DND-41 (cell line): ENCODE results near the gene HMX2.
"Not testable (repeated sequence)": the region's sequence is repeated elsewhere in the genome, so short reads cannot be mapped to it uniquely, and the experiment has no call there.

ENCODE experiments used
- ATAC-seq: fragments of 200-7000 bp; cut with Tn5 transposase; 3 replicates; pipeline ENCODE4 v1.9.1; 2021; ENCODE audit warnings: low read depth; ENCODE audit not compliant: insufficient read depth
- DNase-seq: peaks from one replicate; pipeline ENCODE4 v3.0.0-alpha.2; 2020
- H2AFZ ChIP-seq: 2 replicates; pipeline ENCODE4 v1.6.0; 2012; ENCODE audit warnings: low read depth, low read length
- H3K27ac ChIP-seq: 2 replicates; pipeline ENCODE4 v1.5.1; 2012; ENCODE audit warnings: low read length, inconsistent platforms
- H3K27me3 ChIP-seq: fragments of 200-600 bp; sonication (generic); 2 replicates; pipeline ENCODE4 v1.6.0; 2012; ENCODE audit warnings: low read length, mild to moderate bottlenecking, inconsistent platforms; ENCODE audit not compliant: insufficient read depth, poor library complexity
- H3K36me3 ChIP-seq: 2 replicates; pipeline ENCODE4 v1.5.1; 2012; ENCODE audit warnings: low read length, inconsistent platforms; ENCODE audit not compliant: insufficient read depth
- H3K4me1 ChIP-seq: 2 replicates; pipeline ENCODE4 v1.5.1; 2012; ENCODE audit warnings: mild to moderate bottlenecking, low read length; ENCODE audit not compliant: insufficient read depth
- H3K4me2 ChIP-seq: 2 replicates; pipeline ENCODE4 v1.6.0; 2012; ENCODE audit warnings: mild to moderate bottlenecking, moderate library complexity, low read length, inconsistent platforms; ENCODE audit not compliant: insufficient read depth
- H3K4me3 ChIP-seq, 2 experiments: fragments of 200-600 bp in 1 of 2; shearing (Covaris generic) in 1 of 2; 2 replicates each; pipeline ENCODE4 v1.5.1; 2012 to 2016; ENCODE audit warnings: inconsistent platforms in 2 of 2, low read length in 2 of 2, mild to moderate bottlenecking in 2 of 2, low read depth in 1 of 2, moderate library complexity in 1 of 2
- H3K79me2 ChIP-seq: 2 replicates; pipeline ENCODE4 v1.6.0; 2012; ENCODE audit warnings: low read length, inconsistent platforms; ENCODE audit not compliant: insufficient read depth
- H3K9ac ChIP-seq: 2 replicates; pipeline ENCODE4 v1.6.0; 2012; ENCODE audit warnings: low read depth, mild to moderate bottlenecking, inconsistent platforms, low read length, moderate library complexity
- H3K9me3 ChIP-seq: 2 replicates; pipeline ENCODE4 v1.5.1; 2012; ENCODE audit warnings: low read length, moderate library complexity, mild to moderate bottlenecking, inconsistent platforms; ENCODE audit not compliant: insufficient read depth, severe bottlenecking
- H4K20me1 ChIP-seq: 2 replicates; pipeline ENCODE4 v1.6.0; 2012; ENCODE audit warnings: low read length; ENCODE audit not compliant: insufficient read depth
- CTCF ChIP-seq: IDR thresholded peaks from 2 replicates; pipeline ENCODE4 v1.5.1; 2012; ENCODE audit warnings: borderline replicate concordance, low read length, moderate library complexity, mild to moderate bottlenecking; ENCODE audit not compliant: poor library complexity, severe bottlenecking; ENCODE audit errors: extremely low read depth
- EZH2 ChIP-seq: IDR thresholded peaks from 3 replicates; pipeline ENCODE4 v1.6.1; 2012; ENCODE audit warnings: borderline replicate concordance, low read depth, mild to moderate bottlenecking, moderate library complexity, low read length, inconsistent platforms; ENCODE audit not compliant: severe bottlenecking

The HMX2 gene

GRCh38 chr10:123170961-123171360, 23.0 kb downstream of the HMX2 start:
- Histone ChIP-seq H3K27me3 (no peaks in the 10 kb centered on the region), H3K36me3 (peaks cover 69% of the 10 kb centered on the region), H3K9ac (no peak overlapping the region), H3K9me3 (no peaks in the 10 kb centered on the region), H2AFZ (no peak overlapping the region), H3K4me3 (no peak overlapping the region), H3K79me2 (peaks cover 29% of the 10 kb centered on the region), H3K4me2 (no peak overlapping the region), H3K27ac (no peak overlapping the region), H4K20me1 (peaks cover 16% of the 10 kb centered on the region; the same call in 1 of the 2 replicates), H3K4me1 (no peaks in the 10 kb centered on the region)
- DNase-seq (no peak), ATAC-seq (no peak)
- no peak for TF ChIP-seq CTCF
- no peak for TF ChIP-seq EZH2

GRCh38 chr10:123171616-123172015, 23.7 kb downstream of the HMX2 start:
- H3K4me2 ChIP-seq, H3K27ac ChIP-seq, ATAC-seq, H3K9ac ChIP-seq, H3K4me1 ChIP-seq, DNase-seq, H2AFZ ChIP-seq, H3K4me3 ChIP-seq, H3K27me3 ChIP-seq, H3K9me3 ChIP-seq: not testable (repeated sequence)
- Histone ChIP-seq H4K20me1 (peaks cover 12% of the 10 kb centered on the region; the same call in 1 of the 2 replicates), H3K79me2 (peaks cover 23% of the 10 kb centered on the region), H3K36me3 (peaks cover 69% of the 10 kb centered on the region)

- ATAC-seq (no peak), DNase-seq (no peak)
- no peaks in the 10 kb centered on the region for H3K4me1 ChIP-seq
- H3K9ac ChIP-seq, result no peak overlapping the region
- H3K9me3 ChIP-seq, result no peaks in the 10 kb centered on the region
- no peak overlapping the region for H2AFZ ChIP-seq
- no peaks in the 10 kb centered on the region for H3K27me3 ChIP-seq
- H3K27ac ChIP-seq, result no peak overlapping the region
- peaks cover 5% of the 10 kb centered on the region; the same call in 1 of the 2 replicates for H4K20me1 ChIP-seq
- TF ChIP-seq CTCF, result no peak
- TF ChIP-seq EZH2, result no peak
- no peak overlapping the region for H3K4me2 ChIP-seq
- H3K4me3 ChIP-seq, result no peak overlapping the region
- peaks cover 50% of the 10 kb centered on the region for H3K36me3 ChIP-seq
- peaks cover 6% of the 10 kb centered on the region for H3K79me2 ChIP-seq
These were observed 27.8 kb downstream of the HMX2 start for GRCh38 chr10:123175389-123176387.

- ATAC-seq, result not testable (repeated sequence)
These were observed 30.5 kb downstream of the HMX2 start for GRCh38 chr10:123178390-123178789.

More at GRCh38 chr10:123178390-123178789, 30.5 kb downstream of the HMX2 start:
- H3K4me3 ChIP-seq, H3K4me2 ChIP-seq, H4K20me1 ChIP-seq, H3K4me1 ChIP-seq, H3K27ac ChIP-seq, H3K79me2 ChIP-seq, H3K9ac ChIP-seq, DNase-seq, H2AFZ ChIP-seq, H3K9me3 ChIP-seq, H3K27me3 ChIP-seq: not testable (repeated sequence)
- peaks cover 45% of the 10 kb centered on the region for H3K36me3 ChIP-seq
